AG10803 (cell line): Measurements from ENCODE around the gene STIM1.

Experiments
- DNase-seq: peaks from one replicate; pipeline ENCODE4 v3.0.0; 2010; ENCODE audit warnings: low read depth
- H3K4me3 ChIP-seq: 2 replicates; pipeline ENCODE4 v1.5.1; 2011; ENCODE audit warnings: mild to moderate bottlenecking, low read length, control low read depth
- CTCF ChIP-seq: conservative IDR thresholded peaks from 2 replicates; pipeline ENCODE4 v1.5.1; 2011; ENCODE audit warnings: mild to moderate bottlenecking, low read length, control low read depth, inconsistent platforms

STIM1 gene

GRCh38 chr11:3914805-3915204 is 59.3 kb downstream of the STIM1 start:
- no peak overlapping the region for H3K4me3 ChIP-seq
- DNase-seq: peak; percentile 45
- TF ChIP-seq CTCF: no peak

DNA sequence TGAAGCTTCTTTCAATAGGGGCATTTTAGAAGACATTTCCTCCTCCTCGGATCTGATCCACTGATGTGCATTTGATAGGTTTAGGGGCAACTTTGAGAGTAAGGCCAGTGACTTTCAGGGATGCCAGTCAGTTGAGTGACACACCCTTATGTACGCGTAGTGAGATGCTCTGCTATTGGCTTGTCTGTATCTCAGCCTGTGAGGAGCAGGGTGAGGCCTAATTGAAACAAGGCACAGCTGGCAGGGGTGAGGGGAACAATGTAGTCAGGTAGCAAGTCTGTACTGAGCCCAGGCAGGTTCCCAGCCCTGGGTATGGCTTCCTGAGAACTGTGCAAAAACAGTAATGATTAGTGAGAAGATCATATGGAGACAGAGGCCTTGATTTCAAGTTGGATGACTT is 61.5 kb downstream of the STIM1 start:
- no peak for TF ChIP-seq CTCF
- no peak overlapping the region for H3K4me3 ChIP-seq
- DNase-seq: no peak

- no peak for TF ChIP-seq CTCF
- H3K4me3 ChIP-seq: no peak overlapping the region
- DNase-seq: peak; percentile 86
These were observed 64.8 kb downstream of the STIM1 start for GRCh38 chr11:3920148-3920852.

DNA sequence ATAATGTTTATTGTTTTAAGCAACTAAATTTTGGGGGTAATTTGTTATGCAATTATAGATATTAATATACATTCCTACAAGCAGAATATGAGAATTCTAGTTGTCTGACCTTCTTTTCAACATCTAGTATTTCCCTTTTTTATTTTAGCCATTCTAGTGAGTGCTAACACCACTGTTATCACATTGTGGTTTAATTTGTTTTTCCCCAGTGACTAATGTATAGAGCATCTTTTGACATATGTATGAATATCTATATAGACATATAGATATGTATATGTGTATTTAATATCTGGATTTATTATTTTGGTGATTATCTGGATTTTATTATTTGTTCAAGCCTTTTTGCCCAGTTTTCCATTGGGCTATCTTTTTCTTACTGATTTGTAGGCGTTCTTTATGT is 66.6 kb downstream of the STIM1 start:
- no peak overlapping the region for H3K4me3 ChIP-seq
- no peak for TF ChIP-seq CTCF
- no peak for DNase-seq

DNA sequence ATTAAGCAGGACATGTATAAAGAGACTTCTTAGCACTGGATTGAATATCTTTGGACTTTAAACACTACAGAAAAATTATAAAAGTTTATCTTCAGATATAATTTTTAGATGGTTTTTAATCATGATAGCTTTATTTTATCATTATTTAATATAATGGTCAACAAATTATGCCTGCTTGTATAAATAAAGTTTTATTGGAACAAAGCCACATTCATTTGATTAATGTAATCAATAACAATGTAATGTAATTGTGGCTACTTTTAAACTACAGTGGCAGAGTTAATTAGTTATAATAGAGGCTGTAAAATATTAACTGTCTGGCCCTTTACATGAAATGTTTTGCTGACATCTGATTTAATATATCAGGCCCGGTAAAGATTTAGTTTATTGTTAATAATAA is 70.0 kb downstream of the STIM1 start:
- DNase-seq: no peak
- H3K4me3 ChIP-seq: no peak overlapping the region
- no peak for TF ChIP-seq CTCF

GRCh38 chr11:3926458-3927095 is 71.1 kb downstream of the STIM1 start:
- no peak overlapping the region for H3K4me3 ChIP-seq
- no peak for TF ChIP-seq CTCF
- no peak for DNase-seq

DNA sequence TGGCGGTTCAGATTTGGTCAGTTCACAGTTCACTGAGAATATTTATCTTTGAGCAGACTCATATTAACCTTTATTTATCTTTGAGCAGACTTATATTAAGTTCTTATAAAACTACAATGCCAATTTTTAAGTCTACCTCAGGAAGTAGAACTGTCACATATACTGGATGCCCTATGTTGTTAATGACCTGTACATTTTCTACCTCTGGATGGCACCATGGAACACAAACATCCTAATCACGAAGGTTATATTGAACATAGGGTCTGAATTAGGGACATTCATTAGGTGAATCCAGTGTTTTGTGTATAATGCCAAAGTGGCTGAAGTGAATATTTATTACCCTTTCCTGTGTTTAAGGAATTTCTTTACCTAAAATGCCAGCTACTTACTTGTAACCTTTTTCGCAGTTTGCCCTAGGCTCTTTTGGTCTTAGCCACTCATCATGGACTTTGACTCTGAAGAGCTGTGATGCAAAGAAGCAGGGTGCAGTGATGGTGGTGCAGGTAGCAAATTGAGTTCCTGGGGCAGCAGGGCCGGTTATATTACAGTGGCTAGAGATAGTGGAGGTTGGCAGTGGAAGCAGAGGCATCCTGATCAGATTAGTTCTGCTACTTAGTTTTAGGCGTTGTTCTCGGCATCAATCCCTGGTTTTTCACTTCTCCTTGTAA is 71.8 kb downstream of the STIM1 start:
- DNase-seq: no peak
- TF ChIP-seq CTCF: no peak
- H3K4me3 ChIP-seq: no peak overlapping the region
